WERI-Rb-1 (cell line): ENCODE measurements around the gene GRIN1.

Experiments
- DNase-seq: peaks from one replicate; pipeline ENCODE4 v3.0.0-alpha.2; 2020
- H3K27ac ChIP-seq: fragments of 250-450 bp; sonication (Bioruptor Pico); 2 replicates; pipeline ENCODE4 v1.5.1; 2020; ENCODE audit warnings: mild to moderate bottlenecking, moderate library complexity
- H3K27me3 ChIP-seq: fragments of 250-450 bp; sonication (Bioruptor Pico); 2 replicates; pipeline ENCODE4 v1.5.1; 2021; ENCODE audit warnings: mild to moderate bottlenecking, low read depth, moderate library complexity; ENCODE audit not compliant: insufficient read depth, severe bottlenecking
- H3K36me3 ChIP-seq: fragments of 250-450 bp; sonication (Bioruptor Pico); 2 replicates; pipeline ENCODE4 v1.5.1; 2020; ENCODE audit warnings: mild to moderate bottlenecking, moderate library complexity
- H3K4me3 ChIP-seq: 2 replicates; pipeline ENCODE4 v1.5.1; 2011; ENCODE audit warnings: low read depth, mild to moderate bottlenecking, control low read depth, low read length
- H3K9me3 ChIP-seq: fragments of 250-450 bp; sonication (Bioruptor Pico); 2 replicates; pipeline ENCODE4 v1.5.1; 2021; ENCODE audit warnings: mild to moderate bottlenecking, moderate library complexity; ENCODE audit not compliant: severe bottlenecking
- TF ChIP-seq, protein P1 (sequence below): IDR thresholded peaks from 2 replicates; pipeline ENCODE4 v1.5.1; 2011; ENCODE audit warnings: low read depth, mild to moderate bottlenecking, control low read depth, inconsistent platforms, low read length

Gene GRIN1

GRCh38 chr9:137152844-137153405 lies 14.0 kb downstream of the GRIN1 start:
- H3K4me3 ChIP-seq, result no peak overlapping the region

DNA sequence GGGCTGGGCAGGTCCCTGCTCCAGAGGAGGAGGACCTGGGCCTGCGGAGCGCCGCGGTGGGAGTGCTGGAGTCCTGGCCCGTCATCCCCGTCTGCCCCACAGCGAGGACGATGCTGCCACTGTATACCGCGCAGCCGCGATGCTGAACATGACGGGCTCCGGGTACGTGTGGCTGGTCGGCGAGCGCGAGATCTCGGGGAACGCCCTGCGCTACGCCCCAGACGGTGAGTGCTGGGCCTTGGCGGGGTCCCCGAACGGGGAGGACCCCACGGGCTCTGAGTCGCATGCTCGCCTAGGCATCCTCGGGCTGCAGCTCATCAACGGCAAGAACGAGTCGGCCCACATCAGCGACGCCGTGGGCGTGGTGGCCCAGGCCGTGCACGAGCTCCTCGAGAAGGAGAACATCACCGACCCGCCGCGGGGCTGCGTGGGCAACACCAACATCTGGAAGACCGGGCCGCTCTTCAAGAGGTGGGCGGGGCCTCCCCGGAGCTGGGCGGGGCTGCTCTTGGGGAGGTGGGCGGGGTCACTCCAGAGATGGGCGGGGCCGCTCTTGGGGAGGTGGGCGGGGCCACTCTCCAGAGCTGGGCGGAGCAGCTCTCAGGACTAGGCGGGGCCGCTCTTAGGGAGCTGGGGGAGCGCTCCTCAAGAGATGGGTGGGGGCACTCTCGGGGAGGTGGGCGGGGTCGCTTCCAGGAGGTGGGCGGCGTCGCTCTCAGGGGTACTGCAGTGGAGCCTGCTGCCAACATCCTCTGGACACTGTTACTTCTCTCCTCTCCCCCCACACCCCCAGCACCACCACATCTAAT lies 17.8 kb downstream of the GRIN1 start:
- no peaks in the 10 kb centered on the region for H3K27me3 ChIP-seq

More at GRCh38 chr9:137152844-137153405, 14.0 kb downstream of the GRIN1 start:
- TF ChIP-seq, protein P1, sequence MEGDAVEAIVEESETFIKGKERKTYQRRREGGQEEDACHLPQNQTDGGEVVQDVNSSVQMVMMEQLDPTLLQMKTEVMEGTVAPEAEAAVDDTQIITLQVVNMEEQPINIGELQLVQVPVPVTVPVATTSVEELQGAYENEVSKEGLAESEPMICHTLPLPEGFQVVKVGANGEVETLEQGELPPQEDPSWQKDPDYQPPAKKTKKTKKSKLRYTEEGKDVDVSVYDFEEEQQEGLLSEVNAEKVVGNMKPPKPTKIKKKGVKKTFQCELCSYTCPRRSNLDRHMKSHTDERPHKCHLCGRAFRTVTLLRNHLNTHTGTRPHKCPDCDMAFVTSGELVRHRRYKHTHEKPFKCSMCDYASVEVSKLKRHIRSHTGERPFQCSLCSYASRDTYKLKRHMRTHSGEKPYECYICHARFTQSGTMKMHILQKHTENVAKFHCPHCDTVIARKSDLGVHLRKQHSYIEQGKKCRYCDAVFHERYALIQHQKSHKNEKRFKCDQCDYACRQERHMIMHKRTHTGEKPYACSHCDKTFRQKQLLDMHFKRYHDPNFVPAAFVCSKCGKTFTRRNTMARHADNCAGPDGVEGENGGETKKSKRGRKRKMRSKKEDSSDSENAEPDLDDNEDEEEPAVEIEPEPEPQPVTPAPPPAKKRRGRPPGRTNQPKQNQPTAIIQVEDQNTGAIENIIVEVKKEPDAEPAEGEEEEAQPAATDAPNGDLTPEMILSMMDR, result no peak
- Histone ChIP-seq H3K27ac (no peak overlapping the region), H3K36me3 (no peaks in the 10 kb centered on the region), H3K9me3 (no peaks in the 10 kb centered on the region), H3K27me3 (no peaks in the 10 kb centered on the region)
- DNase-seq, result no peak

DNA sequence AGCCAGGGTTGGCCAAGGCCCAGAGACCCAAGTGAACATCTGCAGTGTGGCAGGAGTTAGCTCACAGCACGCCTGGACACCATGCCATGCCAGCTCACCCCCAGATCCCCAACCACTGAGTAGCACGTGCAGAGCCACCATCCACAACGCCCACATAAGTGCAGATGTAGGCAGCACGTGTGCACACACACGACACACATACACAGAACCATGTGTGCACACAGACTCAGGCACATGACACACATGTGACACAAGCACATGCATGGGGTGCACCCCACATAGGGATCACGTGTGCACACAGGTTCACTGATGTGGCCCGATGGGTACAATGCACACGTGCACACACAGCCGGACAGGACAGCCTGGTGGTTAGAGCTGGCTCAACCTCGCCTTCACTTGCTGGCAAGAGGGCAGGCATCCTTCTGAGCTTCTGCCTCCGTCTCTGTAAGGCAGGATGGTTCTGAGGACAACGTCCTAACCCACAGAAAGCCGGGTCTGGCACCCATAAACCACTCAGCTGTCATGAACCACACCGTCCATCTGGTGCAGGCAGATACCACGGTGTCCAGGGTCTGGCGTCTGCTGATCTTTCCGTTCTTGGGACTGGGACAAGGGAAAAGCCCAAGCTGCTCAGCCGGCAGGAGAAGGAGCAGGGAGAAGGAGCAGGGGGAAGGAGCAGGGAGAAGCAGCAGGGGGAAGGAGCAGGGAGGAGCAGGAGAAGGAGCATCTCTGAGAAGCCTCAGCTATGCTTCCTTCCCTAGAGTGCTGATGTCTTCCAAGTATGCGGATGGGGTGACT lies 18.9 kb downstream of the GRIN1 start:
- H3K9me3 ChIP-seq, result no peaks in the 10 kb centered on the region
- TF ChIP-seq, protein P1, result no peak
- H3K4me3 ChIP-seq, result no peak overlapping the region
- H3K36me3 ChIP-seq, result no peaks in the 10 kb centered on the region
- no peaks in the 10 kb centered on the region for H3K27me3 ChIP-seq
- peak; percentile 67 for DNase-seq
- peak overlapping the region; percentile 55 for H3K27ac ChIP-seq

More for the DNA sequence above, 17.8 kb downstream of the GRIN1 start:
- DNase-seq, result no peak
- Histone ChIP-seq H3K9me3 (no peaks in the 10 kb centered on the region), H3K4me3 (no peak overlapping the region), H3K27ac (no peak overlapping the region), H3K36me3 (no peaks in the 10 kb centered on the region)
- TF ChIP-seq, protein P1, result no peak

GRCh38 chr9:137158625-137159024 lies 19.7 kb downstream of the GRIN1 start:
- TF ChIP-seq, protein P1, result no peak
- H3K36me3 ChIP-seq, result no peaks in the 10 kb centered on the region
- peak overlapping the region; percentile 19; the same call in 1 of the 2 replicates for H3K27ac ChIP-seq
- no peaks in the 10 kb centered on the region for H3K9me3 ChIP-seq
- no peaks in the 10 kb centered on the region for H3K27me3 ChIP-seq
- no peak overlapping the region for H3K4me3 ChIP-seq
- no peak for DNase-seq

DNA sequence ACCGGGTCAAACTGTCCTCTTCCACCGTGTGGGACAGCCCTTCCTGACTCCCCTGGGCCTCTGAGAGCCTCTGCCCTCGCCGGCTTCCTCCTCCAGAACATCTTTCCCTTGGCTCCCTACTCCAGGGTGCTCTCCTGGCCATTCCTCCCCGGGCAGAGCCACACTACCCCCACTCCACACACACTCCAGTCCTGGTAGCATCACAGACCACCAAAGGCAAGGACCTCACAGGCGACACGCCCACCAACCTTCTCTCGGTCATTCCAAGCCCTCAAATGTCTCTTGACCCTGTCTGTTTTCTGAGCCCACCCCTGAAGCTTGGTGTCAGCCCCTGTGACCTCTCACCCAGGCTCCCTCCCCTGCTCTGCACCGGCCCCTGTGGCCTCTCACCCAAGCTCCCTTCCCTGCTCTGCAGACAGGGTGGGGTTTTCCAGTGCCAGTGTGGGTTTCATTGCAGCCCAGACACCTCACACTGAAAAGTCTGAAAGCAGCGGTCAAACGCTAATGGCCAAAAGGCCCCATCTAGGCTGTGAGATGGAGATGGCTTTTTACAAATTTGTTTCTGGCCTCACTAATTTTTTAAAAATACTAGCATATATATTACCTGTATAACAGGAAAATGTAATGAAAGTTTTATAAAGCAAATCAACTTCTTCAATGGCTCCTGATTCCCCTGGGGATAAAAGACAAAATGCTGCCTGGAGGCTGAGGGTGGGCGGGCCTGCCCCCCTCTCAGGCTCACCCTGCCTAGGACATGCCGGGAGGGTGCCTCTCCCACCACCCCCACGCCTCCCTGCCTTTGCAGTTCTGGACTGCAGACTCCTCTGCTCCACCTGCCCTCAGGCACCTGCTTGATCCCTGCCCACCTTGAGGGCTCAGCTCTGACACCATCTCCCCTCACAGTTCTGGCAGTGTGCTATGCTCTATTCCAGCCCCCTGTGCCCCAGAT lies 20.4 kb downstream of the GRIN1 start:
- Histone ChIP-seq H3K4me3 (no peak overlapping the region), H3K9me3 (no peaks in the 10 kb centered on the region), H3K36me3 (no peaks in the 10 kb centered on the region), H3K27me3 (no peaks in the 10 kb centered on the region), H3K27ac (no peak overlapping the region)
- no peak for DNase-seq
- TF ChIP-seq, protein P1, result no peak
